GM12874 (cell line): ENCODE results near the gene MEGF10.

ENCODE experiments used
- TF ChIP-seq, protein P1 (sequence below): IDR thresholded peaks from 2 replicates; pipeline ENCODE4 v1.5.1; 2011; ENCODE audit warnings: low read depth, mild to moderate bottlenecking, control low read depth, low read length, moderate library complexity; ENCODE audit not compliant: insufficient read depth

The MEGF10 gene

DNA sequence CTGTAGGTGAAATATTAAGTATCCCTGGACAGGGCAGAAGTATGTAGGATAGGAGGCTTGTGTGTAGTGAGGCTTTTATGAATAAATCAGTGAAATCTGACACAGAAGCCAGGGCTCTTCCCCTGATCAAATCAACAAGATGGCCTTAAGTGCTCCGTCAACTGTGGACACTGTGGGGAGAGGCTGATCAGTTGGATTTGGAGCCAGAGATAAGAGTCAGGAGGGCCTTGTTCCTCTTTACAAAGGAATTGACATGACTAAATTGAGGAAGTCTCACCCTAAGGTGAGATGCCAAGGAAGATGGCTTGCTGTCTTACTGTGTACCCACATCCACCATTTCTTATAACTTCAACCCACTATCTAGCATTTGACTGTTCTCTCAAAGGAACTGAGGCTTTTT lies 135.3 kb downstream of the MEGF10 start:
- TF ChIP-seq, protein P1, sequence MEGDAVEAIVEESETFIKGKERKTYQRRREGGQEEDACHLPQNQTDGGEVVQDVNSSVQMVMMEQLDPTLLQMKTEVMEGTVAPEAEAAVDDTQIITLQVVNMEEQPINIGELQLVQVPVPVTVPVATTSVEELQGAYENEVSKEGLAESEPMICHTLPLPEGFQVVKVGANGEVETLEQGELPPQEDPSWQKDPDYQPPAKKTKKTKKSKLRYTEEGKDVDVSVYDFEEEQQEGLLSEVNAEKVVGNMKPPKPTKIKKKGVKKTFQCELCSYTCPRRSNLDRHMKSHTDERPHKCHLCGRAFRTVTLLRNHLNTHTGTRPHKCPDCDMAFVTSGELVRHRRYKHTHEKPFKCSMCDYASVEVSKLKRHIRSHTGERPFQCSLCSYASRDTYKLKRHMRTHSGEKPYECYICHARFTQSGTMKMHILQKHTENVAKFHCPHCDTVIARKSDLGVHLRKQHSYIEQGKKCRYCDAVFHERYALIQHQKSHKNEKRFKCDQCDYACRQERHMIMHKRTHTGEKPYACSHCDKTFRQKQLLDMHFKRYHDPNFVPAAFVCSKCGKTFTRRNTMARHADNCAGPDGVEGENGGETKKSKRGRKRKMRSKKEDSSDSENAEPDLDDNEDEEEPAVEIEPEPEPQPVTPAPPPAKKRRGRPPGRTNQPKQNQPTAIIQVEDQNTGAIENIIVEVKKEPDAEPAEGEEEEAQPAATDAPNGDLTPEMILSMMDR, result no peak

DNA sequence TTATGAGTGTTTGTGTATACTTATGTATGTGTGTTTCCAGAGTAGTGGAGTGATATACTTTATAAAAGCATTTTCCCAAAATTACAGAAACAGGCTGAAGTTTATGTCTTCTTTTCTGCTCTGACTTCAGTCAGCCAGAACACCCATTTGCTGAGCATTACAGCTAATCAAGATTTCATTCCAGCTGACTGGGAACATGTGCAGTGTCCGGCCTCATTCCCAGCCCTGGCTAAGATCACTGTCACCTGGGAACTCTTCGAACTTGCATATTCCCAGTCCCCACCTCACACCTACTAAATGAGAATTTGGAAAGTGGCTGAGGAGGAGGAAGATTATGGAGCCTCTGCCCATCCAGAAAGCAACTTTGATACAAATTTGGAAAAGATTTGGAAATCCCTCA lies 136.1 kb downstream of the MEGF10 start:
- TF ChIP-seq, protein P1, result no peak

DNA sequence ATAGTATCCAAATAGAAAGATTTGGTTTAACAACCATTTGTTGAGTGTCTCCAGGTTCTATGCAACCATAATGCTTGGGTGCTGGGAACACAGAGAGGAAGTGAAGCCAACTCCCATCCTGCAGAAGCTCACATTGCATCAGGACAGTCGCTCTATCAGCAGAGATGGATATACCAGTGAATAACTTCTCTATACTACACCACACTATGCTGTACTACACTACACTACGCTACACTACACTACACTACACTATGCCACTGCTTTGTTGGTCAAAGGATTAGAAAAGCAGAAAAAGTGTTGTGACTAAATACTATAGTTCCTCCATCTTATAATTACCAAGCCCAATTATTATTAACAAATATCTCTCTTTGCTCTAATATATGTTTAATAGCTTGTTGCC lies 137.7 kb downstream of the MEGF10 start:
- TF ChIP-seq, protein P1, result no peak

DNA sequence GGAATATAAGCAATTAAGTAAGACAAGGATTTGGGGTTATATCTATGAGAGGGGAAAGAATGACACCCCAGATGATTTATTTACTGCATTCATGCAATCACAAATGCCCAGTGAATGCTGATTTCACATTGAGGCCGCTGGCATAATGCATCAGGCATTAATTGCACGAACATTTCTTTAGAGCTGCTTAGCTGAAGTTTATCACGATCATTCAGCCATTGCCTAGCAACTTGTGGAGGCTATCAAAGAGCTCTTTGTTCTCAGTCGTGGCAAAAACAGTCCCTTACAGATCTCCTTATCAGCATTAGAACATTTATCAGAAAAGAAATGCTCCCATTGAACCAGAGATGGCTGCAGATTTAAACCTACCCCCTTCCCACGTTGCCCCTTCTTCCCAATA lies 138.2 kb downstream of the MEGF10 start:
- TF ChIP-seq, protein P1, result no peak

DNA sequence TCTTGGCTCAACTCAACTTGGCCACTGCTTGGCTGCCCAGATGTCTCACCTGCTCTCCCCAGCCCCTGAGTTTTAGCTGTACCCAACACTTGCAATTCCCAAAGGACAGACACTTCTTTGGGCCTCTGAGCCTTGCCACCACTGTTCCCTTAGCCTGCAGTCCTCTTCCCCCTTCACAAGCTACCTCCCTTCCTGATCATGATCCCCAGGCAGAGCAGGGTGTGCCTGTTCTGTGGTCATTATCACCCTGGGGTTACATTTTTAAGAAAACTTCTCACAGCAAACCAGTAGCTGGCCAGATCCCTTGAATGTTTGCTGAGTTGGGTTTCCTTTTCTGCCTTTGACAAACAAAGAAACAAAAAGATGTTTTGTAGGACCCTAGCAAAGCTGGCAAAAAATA lies 139.3 kb downstream of the MEGF10 start:
- TF ChIP-seq, protein P1, result no peak

DNA sequence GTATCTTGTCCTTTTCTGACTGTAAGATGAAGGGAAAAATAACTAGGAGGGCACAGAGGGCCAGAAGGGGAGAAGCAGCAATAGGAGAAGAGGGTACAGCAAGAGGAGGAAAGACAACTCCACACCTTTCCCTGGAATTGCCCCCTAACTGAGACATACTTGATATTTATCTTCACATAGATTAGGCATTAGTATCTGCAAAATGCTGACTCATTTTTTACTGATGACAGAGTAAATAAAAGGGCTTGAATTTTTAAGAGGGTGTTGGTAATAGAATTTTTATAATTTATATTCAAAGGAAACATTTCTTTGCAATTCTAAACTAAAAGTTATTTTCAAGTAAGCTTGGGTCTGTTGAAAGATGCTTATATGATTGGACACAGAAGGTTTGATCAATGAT lies 140.0 kb downstream of the MEGF10 start:
- TF ChIP-seq, protein P1, result no peak

DNA sequence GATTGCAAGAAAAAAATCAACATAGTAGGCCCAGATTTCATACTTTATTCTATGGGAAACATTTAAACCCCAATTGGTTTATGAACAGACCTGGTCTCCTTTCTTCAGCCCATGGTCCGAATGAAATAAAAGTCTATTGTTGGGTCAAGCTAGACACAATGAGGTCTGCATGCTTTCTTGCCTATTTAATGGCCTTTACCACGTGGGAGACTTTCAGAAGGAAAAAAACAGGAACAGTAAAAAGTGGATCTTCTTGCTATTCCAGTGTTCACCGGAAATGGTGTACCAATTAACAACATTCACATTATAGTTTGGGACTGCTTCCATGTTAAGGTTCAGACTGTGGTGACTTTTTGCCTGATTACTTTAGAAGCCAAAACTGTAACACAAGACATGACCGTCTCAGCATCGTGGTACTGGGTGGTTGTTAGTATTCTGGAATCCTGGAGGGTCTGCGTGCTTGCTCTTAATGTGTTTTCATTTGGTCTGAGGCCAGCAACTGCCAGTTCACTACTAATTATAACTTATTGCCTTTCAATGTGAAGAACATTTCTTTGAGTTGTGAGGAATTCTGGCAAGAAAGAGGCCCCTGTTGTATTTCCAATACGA lies 141.5 kb downstream of the MEGF10 start:
- TF ChIP-seq, protein P1, result no peak
